ENCODE results near the gene TSACC.
A peak's percentile ranks its signal among the peaks of the same experiment; 100 is the strongest.
"Not testable (repeated sequence)": the region's sequence is repeated elsewhere in the genome, so short reads cannot be mapped to it uniquely, and the experiment has no call there.

The TSACC gene

DNA sequence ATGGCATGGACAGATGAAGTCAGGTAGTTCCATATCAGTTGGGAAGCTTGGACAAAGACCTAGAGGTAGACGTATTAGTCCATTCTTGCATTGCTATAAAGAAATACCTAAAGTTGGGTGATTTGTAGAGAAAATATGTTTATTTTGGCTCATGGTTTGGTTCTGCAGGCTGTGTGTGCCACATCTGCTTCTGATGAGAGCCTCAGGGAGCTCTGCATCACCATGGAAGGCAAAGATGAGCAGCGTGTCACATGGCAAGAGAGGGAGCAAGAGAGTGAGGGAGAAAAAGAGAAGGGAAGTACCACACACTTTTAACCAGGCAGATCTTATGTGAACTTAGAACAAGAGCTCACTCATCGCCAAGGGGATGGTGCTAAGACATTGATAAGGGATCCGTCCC lies 9.0 kb downstream of the TSACC start:
- no peak for DNase-seq

DNA sequence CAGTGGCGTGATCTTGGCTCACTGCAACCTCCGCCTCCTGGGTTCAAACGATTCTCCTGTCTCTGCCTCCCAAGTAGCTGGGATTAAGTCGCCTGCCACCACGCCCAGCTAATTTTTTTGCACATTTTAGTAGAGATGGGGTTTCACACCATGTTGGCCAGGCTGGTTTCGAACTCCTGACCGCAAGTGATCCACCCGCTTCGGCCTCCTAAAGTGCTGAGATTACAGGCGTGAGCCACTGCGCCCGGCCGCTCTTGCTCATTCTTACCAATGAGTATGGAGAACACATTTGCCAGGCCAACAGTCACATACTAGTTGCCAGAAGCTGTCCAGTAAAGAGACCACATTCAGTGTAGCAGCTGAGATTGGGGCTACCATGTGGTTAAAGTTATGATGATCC lies 14.2 kb downstream of the TSACC start:
- not testable (repeated sequence) for DNase-seq

DNA sequence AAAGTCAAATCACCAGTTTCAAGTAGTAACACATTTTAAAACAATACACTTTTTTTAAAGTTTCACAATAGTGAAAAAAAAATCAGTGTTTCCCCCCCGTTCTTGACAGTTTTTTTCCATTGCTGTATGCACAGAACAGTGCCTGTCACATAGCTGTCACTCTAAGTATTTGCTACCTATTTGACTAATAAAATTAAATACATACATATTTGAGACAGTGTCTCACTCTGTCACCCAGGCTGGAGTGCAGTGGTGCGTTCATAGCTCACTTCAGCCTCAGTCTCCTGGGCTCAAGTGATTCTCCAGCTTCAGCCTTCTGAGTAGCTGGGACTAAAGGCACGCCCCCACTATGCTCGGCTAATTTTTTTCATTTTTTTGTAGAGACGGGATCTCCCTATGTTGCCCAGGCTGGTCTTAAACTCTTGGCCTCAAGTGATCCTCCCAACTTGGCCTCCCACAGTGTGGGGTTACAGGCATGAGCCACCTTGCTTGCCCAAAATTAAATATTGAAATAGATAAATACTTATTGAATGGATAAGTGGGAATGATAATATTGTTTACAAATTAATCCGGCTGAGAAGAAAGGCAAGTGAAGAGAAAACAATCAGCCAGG lies 18.0 kb downstream of the TSACC start:
- no peak for DNase-seq

DNA sequence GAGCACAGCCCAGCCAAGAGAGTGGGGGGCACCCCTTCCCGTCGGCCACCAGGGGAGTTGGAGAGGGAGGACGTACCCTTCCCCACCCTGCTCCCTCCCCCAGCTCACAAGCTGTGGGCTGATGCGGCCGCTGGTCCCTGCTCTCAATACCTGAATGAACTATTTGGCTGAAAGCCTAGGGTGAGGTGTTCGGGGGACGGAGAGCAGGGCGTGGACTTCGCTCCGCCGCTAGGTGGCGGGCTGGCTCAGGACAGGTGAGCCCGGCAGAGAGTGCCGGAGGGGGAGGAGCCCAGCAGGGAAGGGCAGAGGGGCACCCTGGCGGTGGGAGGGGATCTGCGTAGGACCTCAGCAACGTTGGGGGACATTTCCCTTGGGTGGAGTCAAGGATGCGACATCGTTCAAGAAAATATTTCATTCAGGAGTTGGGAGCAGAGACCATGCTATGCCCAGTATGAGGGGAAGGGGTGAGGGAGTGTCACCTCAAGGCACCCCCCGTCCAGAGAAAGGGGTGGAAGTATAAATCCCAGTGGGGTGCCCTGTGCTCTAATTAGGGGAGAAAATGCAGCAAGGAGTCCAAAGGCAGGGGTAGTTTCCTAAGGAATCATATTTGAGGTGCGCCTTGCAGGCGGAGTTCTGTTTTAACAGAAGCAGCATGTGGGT lies 18.7 kb downstream of the TSACC start:
- DNase-seq, result peak; percentile 50 to 62

DNA sequence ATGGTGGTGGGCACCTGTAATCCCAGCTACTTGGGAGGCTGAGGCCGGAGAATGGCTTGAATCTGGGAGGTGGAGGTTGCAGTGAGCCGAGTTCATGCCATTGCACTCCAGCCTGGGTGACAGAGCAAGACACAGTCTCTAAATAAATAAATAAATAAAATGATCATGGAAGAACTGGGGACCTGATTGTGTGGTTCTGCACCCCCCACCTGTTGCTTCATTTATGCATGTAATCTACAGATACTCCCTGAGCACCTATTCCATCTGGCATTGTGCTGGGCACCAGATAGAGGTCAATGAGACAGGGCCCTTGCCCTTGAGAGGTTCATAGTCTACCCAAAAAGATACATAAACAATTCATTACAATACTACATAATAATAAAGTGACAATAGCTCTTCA lies 19.7 kb downstream of the TSACC start:
- DNase-seq, result no peak

DNA sequence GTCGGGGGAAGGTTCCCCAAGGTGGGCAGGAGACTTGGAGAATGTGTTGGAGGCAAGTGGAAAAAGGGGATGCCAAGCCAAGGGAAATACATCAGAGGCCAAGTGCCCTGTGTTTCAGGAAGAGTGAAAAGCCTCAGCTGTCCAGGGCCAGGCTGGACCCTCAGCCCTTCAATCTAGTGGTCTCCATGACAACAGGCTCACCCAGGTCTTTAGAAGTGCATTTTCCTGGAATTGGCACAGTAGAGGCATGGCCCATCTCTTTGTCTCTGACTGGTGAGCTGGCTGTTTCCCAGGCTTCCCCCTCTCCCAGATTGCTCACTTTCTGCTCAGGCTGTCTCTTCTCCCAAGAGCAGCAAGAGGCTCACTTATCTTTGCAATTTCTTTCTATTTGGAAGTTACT lies 20.3 kb downstream of the TSACC start:
- DNase-seq, result no peak

DNA sequence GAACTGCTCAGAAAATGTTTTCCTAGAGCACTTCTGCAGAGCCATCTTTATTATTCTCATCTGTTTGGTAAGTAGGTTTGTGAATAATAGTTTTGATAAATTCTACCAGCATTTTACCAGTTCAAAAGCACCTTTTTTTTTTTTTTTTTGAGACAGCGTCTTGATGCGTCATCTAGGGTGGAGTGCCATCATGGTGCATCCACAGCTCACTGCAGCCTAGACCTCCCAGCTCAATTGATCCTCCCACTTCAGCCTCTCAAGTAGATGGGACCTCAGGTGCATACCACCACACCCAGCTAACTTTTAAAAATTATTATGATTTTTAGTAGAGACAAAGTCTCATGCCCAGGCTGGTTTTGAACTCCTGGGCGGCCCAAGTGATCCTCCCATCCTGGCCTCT lies 20.9 kb downstream of the TSACC start:
- DNase-seq, result no peak

DNA sequence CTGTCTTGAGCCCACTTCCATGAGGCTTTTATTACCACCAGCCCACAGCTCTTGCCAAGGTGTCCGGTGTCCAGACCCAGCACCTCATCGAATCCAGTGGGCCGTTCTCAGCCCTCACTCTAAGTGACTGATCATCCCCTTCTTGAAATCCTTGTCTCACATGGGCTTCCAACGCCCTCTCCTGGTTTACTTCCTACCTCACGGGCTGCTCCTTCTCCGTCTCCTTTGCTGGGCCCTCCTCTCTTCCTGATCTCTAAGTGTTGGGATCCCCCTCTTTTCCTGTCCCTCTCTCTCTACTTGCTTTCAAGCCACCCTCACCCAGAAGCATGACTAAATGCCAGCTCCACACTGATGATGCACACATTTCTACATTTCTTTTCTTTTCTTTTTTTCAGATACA lies 21.6 kb downstream of the TSACC start:
- DNase-seq, result no peak

DNA sequence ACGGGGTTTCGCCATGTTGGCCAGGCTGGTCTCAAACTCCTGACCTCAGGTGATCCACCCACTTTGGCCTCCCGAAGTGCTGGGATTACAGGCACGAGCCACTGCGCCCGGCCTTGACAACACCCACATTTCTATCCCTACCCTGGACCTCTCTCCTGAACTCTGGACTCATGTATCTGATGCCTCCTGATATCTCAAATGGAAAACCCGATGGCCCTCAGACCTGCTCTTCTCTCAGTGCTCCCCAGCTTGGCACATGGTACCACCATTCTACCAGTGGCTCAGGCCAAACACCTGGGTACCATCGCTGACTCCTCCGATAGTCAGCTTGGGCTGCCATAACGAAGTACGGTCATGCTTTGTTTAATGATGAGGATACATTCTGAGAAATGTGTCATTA lies 22.2 kb downstream of the TSACC start:
- no peak for DNase-seq

DNA sequence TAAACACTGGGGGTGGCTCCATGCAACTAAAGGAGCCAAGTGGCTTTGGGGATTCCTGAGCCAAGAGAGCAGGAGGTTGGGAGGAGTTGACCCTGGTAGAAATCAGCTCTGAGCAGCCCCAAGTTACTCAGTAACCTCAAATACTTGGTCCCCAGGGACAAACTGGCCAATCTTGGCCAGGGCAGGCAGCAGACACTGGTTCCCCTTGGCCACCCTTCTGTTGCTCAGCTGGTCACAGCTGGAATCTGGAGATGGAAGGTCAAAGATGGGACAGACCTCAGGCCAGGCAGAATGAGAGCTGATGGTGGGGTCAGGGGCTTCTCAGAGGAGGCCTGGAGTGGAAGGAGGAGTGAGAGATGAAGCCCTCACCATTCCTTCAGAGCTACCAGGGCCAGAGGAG lies 27.4 kb downstream of the TSACC start:
- DNase-seq, result no peak

DNA sequence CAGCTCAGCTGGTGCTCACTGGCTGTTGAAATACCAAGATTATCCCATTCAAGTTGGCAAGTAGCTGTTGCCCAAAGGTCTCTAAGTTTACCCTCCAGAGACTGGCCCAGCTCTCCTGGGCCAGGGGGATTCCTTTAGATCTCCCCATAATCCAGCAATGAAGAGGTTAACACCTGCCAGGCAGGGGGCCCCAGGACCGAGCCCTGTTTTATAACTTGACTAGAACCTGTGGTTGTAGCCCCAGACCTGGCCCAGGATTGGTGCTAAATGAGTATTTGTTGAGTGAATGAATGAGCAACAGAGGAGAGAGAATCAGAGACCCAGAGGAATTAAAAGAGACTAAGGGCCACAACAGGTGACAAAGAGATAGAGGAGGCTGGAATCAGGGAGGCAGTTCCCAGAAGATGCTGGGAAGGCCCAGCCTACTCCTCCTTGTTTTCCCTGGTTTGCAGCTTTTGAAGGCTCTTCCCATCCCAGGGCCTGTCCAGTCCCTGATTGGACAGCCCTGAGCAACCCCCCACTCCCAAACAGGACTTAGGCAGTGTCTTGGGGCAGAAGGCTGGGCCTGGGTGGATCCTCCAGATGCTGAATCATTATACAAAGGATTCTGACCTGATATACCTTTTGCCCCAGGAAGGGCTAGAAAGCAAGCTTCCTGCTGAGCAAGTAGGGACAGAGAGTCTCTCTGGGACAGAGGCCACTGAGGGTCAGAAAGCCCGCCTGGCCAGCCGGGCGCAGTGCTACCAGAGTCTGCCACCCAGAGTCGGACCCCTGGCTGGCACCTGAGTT lies 28.2 kb downstream of the TSACC start:
- no peak for DNase-seq

DNA sequence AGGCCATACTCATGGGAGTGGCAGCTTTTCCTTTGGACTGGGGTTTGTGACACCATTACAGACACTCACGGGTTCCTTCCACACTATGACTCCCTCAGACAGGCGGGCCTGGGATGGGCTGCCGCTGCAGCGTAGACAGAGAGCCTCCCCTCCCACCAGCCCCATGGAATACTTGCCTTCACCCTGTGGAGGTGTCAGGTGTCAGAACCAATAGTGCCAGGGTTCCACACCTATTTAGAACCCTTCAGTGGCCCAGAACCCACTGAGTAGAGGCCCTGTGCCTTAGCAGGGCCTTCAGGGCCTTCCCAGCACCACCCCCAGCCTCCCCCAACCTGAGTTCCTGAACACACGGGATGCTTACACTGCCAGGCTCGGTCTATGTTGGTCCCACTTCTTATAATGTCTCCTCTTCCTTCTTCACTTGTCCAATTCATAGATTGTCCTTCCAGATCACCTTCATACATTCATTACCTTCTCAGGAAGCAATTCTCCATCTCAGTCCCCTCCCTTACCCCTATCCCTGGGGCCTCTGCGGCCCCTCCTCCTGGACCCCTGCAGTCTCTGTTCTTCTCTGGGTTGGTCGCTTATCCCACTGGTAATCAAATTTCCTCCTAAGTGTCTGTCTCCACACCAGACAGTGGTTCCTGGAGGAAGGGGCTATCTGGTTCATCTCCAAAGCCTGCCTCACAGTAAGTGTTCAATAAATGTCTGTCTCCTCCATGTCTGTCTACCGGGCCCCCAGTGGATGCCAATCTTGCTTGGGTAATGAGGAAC lies 29.2 kb downstream of the TSACC start:
- no peak for DNase-seq

DNA sequence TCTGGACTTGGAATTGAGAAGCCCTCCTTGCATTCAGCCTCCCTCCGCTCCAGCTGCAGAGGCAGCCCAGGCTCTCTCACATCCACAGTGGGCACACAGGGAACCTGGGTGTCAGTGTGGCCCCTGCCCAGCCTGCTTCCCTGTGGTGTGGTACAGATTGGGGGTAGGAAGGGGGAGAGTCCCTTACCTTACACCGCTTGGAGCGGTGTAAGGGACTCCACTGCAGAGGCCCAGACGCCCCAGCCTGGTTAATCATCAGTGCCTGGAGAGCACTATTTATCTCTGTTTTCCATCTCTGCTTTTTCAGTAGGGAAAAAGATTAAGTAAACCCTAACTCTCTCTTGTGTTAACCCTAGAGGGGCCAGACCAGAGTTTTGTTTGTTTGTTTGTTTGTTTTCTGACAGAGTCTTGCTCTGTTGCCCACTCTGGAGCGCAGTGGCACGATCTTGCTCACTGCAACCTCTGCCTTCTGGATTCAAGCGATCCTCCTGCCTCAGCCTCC lies 29.9 kb downstream of the TSACC start:
- DNase-seq, result no peak

DNA sequence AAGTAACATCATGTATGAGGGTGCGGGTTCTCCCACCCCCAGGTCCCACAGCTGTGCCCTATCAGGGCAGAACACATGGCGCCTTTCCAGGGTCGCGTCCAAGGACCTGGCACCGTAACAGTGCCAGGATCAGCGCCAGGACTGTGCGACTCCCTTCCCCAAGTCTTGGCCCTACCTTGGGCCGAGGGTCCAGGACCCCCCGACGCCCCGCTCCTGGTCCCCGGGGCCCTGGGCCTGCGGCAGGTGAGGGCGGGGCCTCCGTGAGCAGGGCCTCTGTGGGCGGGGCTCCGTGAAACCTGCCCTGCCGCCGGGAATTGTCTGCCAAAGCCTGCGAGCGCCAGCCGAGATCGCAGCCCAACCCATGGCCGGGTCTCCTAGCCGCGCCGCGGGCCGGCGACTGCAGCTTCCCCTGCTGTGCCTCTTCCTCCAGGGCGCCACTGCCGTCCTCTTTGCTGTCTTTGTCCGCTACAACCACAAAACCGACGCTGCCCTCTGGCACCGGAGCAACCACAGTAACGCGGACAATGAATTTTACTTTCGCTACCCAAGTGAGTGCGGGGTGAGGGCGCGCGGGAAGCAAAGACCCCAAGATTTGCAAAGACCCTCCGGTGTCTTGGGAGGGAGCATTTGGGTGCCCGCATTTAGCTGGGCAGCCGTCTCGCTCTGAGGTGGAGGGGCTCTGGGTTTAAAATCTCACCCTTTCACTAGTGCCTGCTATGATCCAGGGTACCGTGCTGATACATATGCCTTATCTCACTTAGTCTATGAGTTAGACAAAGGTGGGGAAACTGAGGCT lies 30.8 kb downstream of the TSACC start, which contains the start of gene RHBG:
TSS of gene RHBG (plus strand) at position 323 of the 796 bp plus-strand sequence. CDS start at position 362, 39 bp downstream.
- no peak for DNase-seq

DNA sequence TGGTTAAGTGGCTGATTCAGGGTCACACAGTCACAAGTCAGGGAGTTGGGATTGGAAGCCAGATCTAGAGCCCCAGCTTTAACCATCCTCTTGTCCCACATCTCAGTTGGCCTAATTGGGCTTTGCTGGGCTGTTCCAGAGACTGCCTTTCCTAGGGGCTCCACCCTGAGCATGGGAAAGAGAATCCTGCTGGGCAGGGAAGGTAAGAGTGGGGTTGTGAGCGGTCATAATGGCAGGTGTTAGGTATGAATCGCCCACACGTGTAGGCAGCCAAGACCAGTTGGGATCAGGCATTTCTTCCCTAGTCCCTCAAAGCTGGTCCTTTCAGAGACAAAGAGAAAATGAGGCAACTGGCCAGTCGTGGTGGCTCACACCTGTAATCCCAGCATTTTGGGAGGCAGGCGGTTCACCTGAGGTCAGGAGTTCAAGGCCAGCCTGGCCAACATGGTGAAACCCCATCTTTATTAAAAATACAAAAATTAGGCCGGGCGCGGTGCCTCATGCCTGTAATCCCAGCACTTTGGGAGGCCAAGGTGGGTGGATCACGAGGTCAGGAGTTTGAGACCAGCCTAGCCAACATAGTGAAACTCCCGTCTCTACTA lies 31.5 kb downstream of the TSACC start:
- DNase-seq, result not testable (repeated sequence)

DNA sequence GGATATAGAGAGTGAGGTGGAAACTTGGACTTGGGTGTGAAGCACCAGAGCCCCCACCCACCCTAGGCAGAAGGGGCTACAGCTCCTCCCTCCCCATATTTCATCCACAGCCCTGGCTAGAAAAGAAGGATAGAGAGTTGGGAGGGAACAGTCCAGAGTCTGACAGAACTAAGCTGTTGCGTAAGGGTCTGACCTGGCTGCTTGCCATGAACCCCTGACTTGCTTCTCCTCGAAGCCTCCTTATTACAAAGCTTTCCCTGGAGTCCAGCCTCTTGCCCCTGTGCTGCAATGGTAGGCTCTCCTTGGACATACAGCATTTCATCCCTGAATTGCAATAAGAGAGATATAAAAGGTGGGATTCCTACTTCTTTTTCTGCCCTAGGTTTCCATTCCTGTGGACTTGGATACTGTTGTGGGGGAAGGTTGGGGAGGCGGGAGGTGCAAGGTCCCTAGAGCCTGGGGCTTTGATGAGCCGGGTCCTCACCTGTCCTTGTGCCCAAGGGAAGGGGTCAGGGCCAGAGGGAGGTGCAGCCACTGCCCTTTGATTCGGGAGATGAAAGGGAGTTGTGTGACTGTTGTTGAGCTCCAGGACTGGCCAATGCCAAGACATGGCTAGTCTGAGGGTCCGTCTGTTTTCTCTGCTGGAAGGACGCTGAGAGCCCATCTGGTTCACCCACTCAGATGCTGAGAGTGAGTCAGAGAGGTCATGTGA lies 33.4 kb downstream of the TSACC start:
- DNase-seq, result no peak

DNA sequence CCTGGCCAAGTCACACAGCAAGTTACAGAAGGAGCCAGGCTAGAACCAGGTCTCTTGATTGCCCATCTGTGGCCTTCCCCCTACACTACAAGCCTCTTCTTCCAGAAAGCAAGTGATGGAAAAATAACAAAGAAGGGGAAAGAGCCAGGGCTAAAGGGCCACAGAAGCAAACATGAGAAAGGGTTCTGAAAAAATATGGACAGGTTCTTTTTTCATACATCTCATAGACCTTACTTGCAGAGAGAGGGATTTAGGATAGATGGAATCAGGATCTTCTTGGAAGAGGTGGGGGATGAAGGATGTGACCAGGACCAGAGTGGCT lies 33.9 kb downstream of the TSACC start:
- no peak for DNase-seq

DNA sequence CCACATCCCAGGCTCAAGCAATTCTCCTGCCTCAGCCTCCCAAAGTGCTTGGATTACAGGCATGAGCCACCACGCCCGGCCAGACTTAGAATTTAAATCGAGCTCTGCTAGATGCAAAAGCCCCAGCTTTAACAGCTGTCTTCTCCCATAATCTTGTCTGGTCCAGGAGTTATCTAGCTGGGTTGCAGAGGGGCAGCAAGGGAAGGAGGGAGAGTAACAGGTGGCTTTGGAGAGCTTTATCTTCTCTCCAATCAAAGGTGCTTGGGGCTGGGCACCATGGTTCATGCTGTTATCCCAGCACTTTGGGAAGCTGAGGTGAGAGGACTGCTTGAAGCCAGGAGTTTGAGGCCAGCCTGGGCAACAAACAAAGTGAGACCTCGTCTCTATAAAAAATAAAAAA lies 34.5 kb downstream of the TSACC start:
- no peak for DNase-seq

DNA sequence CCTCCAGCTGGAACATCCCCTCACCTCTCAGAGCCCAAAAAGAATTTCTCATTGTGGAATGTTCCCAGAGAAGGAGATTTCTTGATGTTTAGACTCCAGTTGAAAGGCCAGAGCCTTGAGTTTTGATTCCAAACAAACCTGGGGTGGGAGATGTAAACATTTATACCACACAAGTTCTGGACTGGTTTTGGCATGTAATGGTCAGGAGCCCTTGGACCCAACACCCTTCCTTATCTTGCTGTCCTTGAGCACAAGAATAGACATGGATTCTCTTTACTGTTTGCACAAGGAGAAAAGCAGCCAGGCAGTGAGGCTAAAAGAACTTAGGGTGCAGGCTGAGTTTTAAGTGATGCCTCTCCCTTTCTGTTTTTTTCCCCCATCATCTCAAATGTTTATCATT lies 35.2 kb downstream of the TSACC start:
- no peak for DNase-seq

DNA sequence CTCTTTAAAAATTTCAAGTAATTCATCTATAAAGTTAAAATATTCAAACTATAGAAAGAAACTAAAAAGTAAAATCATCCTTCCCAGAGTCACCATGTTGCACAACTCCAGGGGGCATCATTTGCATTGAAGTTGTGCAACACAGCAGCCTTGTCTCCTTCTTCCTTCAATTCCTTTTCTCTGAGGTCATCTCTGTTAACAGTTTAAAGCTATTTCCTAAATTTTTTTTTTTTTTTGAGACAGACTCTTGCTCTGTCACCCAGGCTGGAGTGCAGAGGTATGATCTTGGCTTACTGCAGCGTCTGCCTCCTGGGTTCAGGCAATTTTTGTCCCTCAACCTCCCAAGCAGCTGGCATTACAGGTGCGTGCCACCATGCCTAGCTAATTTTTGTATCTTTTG lies 37.8 kb downstream of the TSACC start:
- DNase-seq, result no peak
